Peyer's patch (tissue), 4 donors: Measurements from ENCODE around the gene DSG4. TPM values are rescaled to one million over a fixed set of nuclear protein-coding genes. Genes with fewer than 3 reads are reported as not detected.
"Not testable (repeated sequence)": the region's sequence is repeated elsewhere in the genome, so short reads cannot be mapped to it uniquely, and the experiment has no call there.

ENCODE experiments used
- DNase-seq, 3 donors: peaks; one replicate each; pipeline ENCODE4 v3.0.0-alpha.2; 2017 to 2019
- H3K27ac ChIP-seq, 4 donors: fragments of 200-600 bp; sonication (generic); one replicate each; pipeline ENCODE4 v1.5.1; 2016 to 2019
- H3K27me3 ChIP-seq, 2 donors: fragments of 200-600 bp; sonication (generic); one replicate each; pipeline ENCODE4 v1.5.1; 2019
- H3K36me3 ChIP-seq, 3 donors: fragments of 200-600 bp; sonication (generic); one replicate each; pipeline ENCODE4 v1.5.1; 2016 to 2019
- H3K4me1 ChIP-seq, 4 donors: fragments of 200-600 bp; sonication (generic); one replicate each; pipeline ENCODE4 v1.5.1; 2016 to 2019
- H3K4me3 ChIP-seq, 4 donors: fragments of 200-600 bp; sonication (generic); 1 replicate in 3 of 4; 2 replicates in 1 of 4; pipeline ENCODE4 v1.5.1; 2016 to 2019; ENCODE audit warnings: mild to moderate bottlenecking in 1 of 4
- H3K9me3 ChIP-seq, 4 donors: fragments of 200-600 bp; sonication (generic); one replicate each; pipeline ENCODE4 v1.5.1; 2016 to 2019; ENCODE audit warnings: mild to moderate bottlenecking in 1 of 4
- CTCF ChIP-seq, 6 experiments: fragments of 450-650 bp in 4 of 6; fragments of 200-600 bp in 2 of 6; sonication (generic) in 1 of 6; IDR thresholded peaks; one replicate each; pipeline ENCODE4 v1.5.1; 2017 to 2019; ENCODE audit warnings: antibody characterized with exemption in 6 of 6, mild to moderate bottlenecking in 3 of 6, moderate library complexity in 1 of 6
- POLR2A ChIP-seq, 2 donors: fragments of 450-650 bp; IDR thresholded peaks; one replicate each; pipeline ENCODE4 v1.5.1; 2017; ENCODE audit warnings: antibody characterized with exemption in 2 of 2, mild to moderate bottlenecking in 2 of 2, moderate library complexity in 2 of 2
- total RNA-seq, 4 donors: library from RNA; depleted of rRNA; stranded (reverse); fragments of >200 nt; gene quantifications; one replicate each; pipeline ENCODE4 v1.1.0, GENCODE V29; 2016

Gene DSG4, protein sequence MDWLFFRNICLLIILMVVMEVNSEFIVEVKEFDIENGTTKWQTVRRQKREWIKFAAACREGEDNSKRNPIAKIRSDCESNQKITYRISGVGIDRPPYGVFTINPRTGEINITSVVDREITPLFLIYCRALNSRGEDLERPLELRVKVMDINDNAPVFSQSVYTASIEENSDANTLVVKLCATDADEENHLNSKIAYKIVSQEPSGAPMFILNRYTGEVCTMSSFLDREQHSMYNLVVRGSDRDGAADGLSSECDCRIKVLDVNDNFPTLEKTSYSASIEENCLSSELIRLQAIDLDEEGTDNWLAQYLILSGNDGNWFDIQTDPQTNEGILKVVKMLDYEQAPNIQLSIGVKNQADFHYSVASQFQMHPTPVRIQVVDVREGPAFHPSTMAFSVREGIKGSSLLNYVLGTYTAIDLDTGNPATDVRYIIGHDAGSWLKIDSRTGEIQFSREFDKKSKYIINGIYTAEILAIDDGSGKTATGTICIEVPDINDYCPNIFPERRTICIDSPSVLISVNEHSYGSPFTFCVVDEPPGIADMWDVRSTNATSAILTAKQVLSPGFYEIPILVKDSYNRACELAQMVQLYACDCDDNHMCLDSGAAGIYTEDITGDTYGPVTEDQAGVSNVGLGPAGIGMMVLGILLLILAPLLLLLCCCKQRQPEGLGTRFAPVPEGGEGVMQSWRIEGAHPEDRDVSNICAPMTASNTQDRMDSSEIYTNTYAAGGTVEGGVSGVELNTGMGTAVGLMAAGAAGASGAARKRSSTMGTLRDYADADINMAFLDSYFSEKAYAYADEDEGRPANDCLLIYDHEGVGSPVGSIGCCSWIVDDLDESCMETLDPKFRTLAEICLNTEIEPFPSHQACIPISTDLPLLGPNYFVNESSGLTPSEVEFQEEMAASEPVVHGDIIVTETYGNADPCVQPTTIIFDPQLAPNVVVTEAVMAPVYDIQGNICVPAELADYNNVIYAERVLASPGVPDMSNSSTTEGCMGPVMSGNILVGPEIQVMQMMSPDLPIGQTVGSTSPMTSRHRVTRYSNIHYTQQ
- total RNA-seq, result under 1 TPM in 2 of 4 donors, not detected in 2; 0.35 to 0.38 TPM

DNA sequence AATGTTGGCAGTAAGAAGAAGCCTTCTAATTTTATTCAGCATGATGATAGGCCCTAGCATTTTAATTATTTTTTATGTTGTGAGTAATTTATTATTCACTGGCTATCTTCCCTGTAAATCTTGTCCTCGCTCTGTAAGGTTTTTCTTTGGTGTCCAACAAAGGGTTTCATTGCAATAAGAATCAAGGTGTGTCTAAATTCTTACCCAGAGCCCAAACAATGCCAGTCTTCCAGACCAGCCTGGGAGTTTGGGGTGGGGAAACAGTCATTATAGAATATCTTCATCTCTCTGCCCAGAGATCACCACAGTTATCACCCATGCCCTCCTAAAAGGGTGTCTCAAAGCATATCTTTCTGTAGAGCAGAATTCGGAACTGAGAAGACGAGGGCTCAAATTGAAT is at the start of gene DSG4:
Gene DSG4, plus strand, starts transcription at position 301 of the 400 bp plus-strand sequence. CDS start 135 bp downstream, outside the sequence.
- no peak for DNase-seq
- H3K36me3 ChIP-seq, result no peaks in the 10 kb centered on the region
- H3K27me3 ChIP-seq, result no peaks in the 10 kb centered on the region
- no peak for TF ChIP-seq POLR2A (IDR thresholded peaks at IDR 0.05)
- H3K4me3 ChIP-seq, result no peak within 1 kb of the TSS
- no peaks in the 10 kb centered on the region for H3K9me3 ChIP-seq
- H3K4me1 ChIP-seq, result no peaks in the 10 kb centered on the region
- no peak within 1 kb of the TSS for H3K27ac ChIP-seq

DNA sequence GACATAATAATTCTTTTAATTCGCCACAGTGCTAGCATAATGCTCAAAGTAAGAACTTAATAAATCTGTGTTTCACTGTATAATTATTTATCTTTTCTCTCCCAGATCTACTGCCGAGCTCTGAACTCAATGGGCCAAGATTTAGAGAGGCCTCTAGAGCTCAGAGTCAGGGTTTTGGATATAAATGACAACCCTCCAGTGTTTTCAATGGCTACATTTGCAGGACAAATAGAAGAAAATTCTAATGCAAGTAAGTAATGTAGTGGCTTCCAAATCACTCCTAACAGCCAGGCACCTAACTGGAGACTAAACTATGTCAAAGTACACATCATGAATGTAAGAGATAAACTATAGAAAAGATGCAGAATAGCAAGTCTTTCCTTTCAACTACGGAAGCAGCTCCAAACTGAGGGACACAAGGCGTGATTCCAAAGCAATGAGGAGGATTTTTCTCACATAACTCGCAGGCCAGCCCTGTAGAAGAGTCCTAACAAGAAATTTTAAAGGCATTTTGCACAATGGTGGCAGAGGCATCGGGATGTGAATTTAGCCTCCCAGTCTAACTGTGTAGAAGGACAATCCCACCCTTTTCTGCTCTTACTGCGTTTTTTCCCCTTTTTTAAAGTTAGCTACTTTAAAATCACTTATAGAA is 46.7 kb upstream of the DSG4 start:
- H3K4me3 ChIP-seq, result no peak overlapping the region
- TF ChIP-seq POLR2A (IDR thresholded peaks at IDR 0.05) (no peak), CTCF (IDR thresholded peaks at IDR 0.05) (no peak)
- no peaks in the 10 kb centered on the region for H3K36me3 ChIP-seq
- no peak for DNase-seq
- H3K27me3 ChIP-seq, result no peaks in the 10 kb centered on the region
- H3K9me3 ChIP-seq, result no peaks in the 10 kb centered on the region
- no peaks in the 10 kb centered on the region for H3K4me1 ChIP-seq
- H3K27ac ChIP-seq, result no peak overlapping the region

DNA sequence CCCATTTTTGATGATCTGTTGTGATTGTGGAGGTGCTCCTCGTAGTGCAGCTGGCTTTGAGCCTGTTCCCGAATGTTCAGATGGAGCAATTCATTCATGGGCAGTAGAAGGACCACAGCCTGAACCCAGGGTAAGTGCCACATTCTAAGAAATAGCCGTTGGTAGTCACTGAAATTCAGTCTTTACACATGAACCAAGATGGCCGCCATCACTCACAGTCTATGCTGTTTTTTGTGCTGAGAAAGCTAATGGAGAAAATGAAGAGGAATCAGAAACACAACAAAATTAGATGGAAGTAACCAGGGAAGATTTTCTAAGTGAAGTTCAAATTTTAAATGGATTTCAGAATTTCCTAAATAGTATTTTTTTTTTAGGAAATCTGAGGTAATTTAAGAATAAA is 33.1 kb upstream of the DSG4 start:
- no peak for DNase-seq
- H3K27me3 ChIP-seq, result no peaks in the 10 kb centered on the region
- no peaks in the 10 kb centered on the region for H3K36me3 ChIP-seq
- no peak overlapping the region for H3K27ac ChIP-seq
- H3K9me3 ChIP-seq, result no peaks in the 10 kb centered on the region
- no peaks in the 10 kb centered on the region for H3K4me1 ChIP-seq
- TF ChIP-seq CTCF (IDR thresholded peaks at IDR 0.05) (no peak), POLR2A (IDR thresholded peaks at IDR 0.05) (no peak)
- no peak overlapping the region for H3K4me3 ChIP-seq

- H3K36me3 ChIP-seq, H3K4me3 ChIP-seq, H3K27ac ChIP-seq, H3K9me3 ChIP-seq, H3K27me3 ChIP-seq, H3K4me1 ChIP-seq, DNase-seq: not testable (repeated sequence)
Measured at GRCh38 chr18:31353336-31353735, 23.2 kb upstream of the DSG4 start.

GRCh38 chr18:31354990-31355389 is 21.6 kb upstream of the DSG4 start:
- H3K27ac ChIP-seq, result no peak overlapping the region
- no peaks in the 10 kb centered on the region for H3K27me3 ChIP-seq
- H3K4me1 ChIP-seq, result no peaks in the 10 kb centered on the region
- H3K9me3 ChIP-seq, result no peaks in the 10 kb centered on the region
- no peaks in the 10 kb centered on the region for H3K36me3 ChIP-seq
- H3K4me3 ChIP-seq, result no peak overlapping the region
- no peak for DNase-seq
- TF ChIP-seq POLR2A (IDR thresholded peaks at IDR 0.05) (no peak), CTCF (IDR thresholded peaks at IDR 0.05) (no peak)

- H3K36me3 ChIP-seq, result no peaks in the 10 kb centered on the region
- TF ChIP-seq CTCF (IDR thresholded peaks at IDR 0.05), result no peak
- TF ChIP-seq POLR2A (IDR thresholded peaks at IDR 0.05), result no peak
- H3K27ac ChIP-seq, result no peak overlapping the region
- no peak for DNase-seq
- H3K27me3 ChIP-seq, result no peaks in the 10 kb centered on the region
- H3K9me3 ChIP-seq, result no peaks in the 10 kb centered on the region
- no peak overlapping the region for H3K4me3 ChIP-seq
- no peaks in the 10 kb centered on the region for H3K4me1 ChIP-seq
Measured at GRCh38 chr18:31356025-31356424, 20.6 kb upstream of the DSG4 start.
